Body of pancreas (tissue), 4 donors: ENCODE results near the gene MOXD1. TPM values are rescaled to one million over a fixed set of nuclear protein-coding genes. Genes with fewer than 3 reads are reported as not detected.

Experiments used
- ATAC-seq: fragments of 150-250 bp; one replicate; pipeline ENCODE4 v1.9.1; 2016
- DNase-seq, 4 donors: peaks; one replicate each; pipeline ENCODE4 v3.0.0-alpha.2; 2019
- H3K27ac ChIP-seq, 4 donors: fragments of 200-600 bp; sonication (generic); 1 replicate in 3 of 4; 2 replicates in 1 of 4; pipeline versions ENCODE4 v1.5.1 to v1.6.1; 2016 to 2019; ENCODE audit warnings: mild to moderate bottlenecking in 1 of 4, mixed read lengths in 1 of 4, moderate library complexity in 1 of 4
- H3K27me3 ChIP-seq, 2 donors: fragments of 200-600 bp; sonication (generic); one replicate each; pipeline ENCODE4 v1.6.0; 2016; ENCODE audit warnings: mild to moderate bottlenecking in 1 of 2
- H3K36me3 ChIP-seq, 2 donors: fragments of 200-600 bp; sonication (generic); replicated peaks in 1 of 2; 2 replicates each; pipeline ENCODE4 v1.5.1; 2016; ENCODE audit warnings: low read depth in 2 of 2; ENCODE audit not compliant: insufficient read depth in 1 of 2
- H3K4me1 ChIP-seq: fragments of 200-600 bp; sonication (generic); one replicate; pipeline ENCODE4 v1.6.0; 2016
- H3K4me3 ChIP-seq, 2 donors: fragments of 200-600 bp; sonication (generic); 1 replicate in 1 of 2; 2 replicates in 1 of 2; pipeline ENCODE4 v1.5.1; 2016 to 2019
- H3K9me3 ChIP-seq, 3 donors: fragments of 200-600 bp; sonication (generic); 1 replicate in 2 of 3; 2 replicates in 1 of 3; pipeline ENCODE4 v1.5.1; 2016
- CTCF ChIP-seq, 7 experiments: fragments of 450-650 bp in 4 of 7; fragments of 200-600 bp in 3 of 7; sonication (generic) in 3 of 7; IDR thresholded peaks; one replicate each; pipeline ENCODE4 v1.5.1; 2016 to 2019; ENCODE audit warnings: antibody characterized with exemption in 7 of 7
- POLR2A ChIP-seq, 3 donors: fragments of 450-650 bp; IDR thresholded peaks; one replicate each; pipeline ENCODE4 v1.6.1; 2016; ENCODE audit warnings: antibody characterized with exemption in 3 of 3, mild to moderate bottlenecking in 2 of 3
- WGBS, 2 donors: methylation state at CpG; one replicate each; pipeline ENCODE4 v1.1.5; 2017; 5-methylcytosine and 5-hydroxymethylcytosine counted together
- intact Hi-C: fragments of 100-400 bp; cut with DNase I; formaldehyde crosslinking; loops from one replicate; pipeline ENCODE4 v1.15.1; 2023
- total RNA-seq, 2 donors: library from RNA; depleted of rRNA; stranded (reverse); fragments of >200 nt; gene quantifications; one replicate each; pipeline ENCODE4 v1.1.0, GENCODE V29; 2016

The MOXD1 gene
- total RNA-seq, 2 donors from 2014 or later = 0.66 to 3.9 TPM

GRCh38 chr6:132368916-132369481 lies 32.3 kb downstream of the MOXD1 start:
- intact Hi-C loops = no loop called here
- Histone ChIP-seq H3K36me3 (no peaks in the 10 kb centered on the region), H3K27me3 (no peaks in the 10 kb centered on the region), H3K27ac (no peak overlapping the region), H3K4me1 (no peaks in the 10 kb centered on the region), H3K4me3 (no peak overlapping the region), H3K9me3 (no peaks in the 10 kb centered on the region)
- no peak for TF ChIP-seq CTCF (IDR thresholded peaks at IDR 0.05)
- no peak for TF ChIP-seq POLR2A (IDR thresholded peaks at IDR 0.05)
- DNase-seq (no peak), ATAC-seq (no peak)
- 74% methylated on average over 7 of the region's 7 CpGs for whole genome bisulfite sequencing, 2 donors

- Histone ChIP-seq H3K4me3 (no peak overlapping the region), H3K4me1 (no peaks in the 10 kb centered on the region), H3K27ac (no peak overlapping the region), H3K9me3 (no peaks in the 10 kb centered on the region), H3K36me3 (no peaks in the 10 kb centered on the region), H3K27me3 (no peaks in the 10 kb centered on the region)
- WGBS, 2 donors = 46 to 49% methylated on average over 4 of the region's 4 CpGs
- ATAC-seq (no peak), DNase-seq (no peak)
- TF ChIP-seq CTCF (IDR thresholded peaks at IDR 0.05) (no peak), POLR2A (IDR thresholded peaks at IDR 0.05) (no peak)
- intact Hi-C loops = no loop called here
Measured at GRCh38 chr6:132365281-132365907, 35.9 kb downstream of the MOXD1 start.

GRCh38 chr6:132364306-132365074 lies 36.8 kb downstream of the MOXD1 start:
- no peaks in the 10 kb centered on the region for H3K4me1 ChIP-seq
- no peak overlapping the region for H3K4me3 ChIP-seq
- H3K36me3 ChIP-seq = no peaks in the 10 kb centered on the region
- TF ChIP-seq CTCF (IDR thresholded peaks at IDR 0.05) (no peak), POLR2A (IDR thresholded peaks at IDR 0.05) (no peak)
- DNase-seq = no peak
- intact Hi-C loops = no loop called here
- 37 to 59% methylated on average over 5 of the region's 5 CpGs for WGBS, 2 donors
- no peaks in the 10 kb centered on the region for H3K27me3 ChIP-seq
- ATAC-seq = no peak
- H3K9me3 ChIP-seq = no peaks in the 10 kb centered on the region
- H3K27ac ChIP-seq = no peak overlapping the region

GRCh38 chr6:132362442-132363185 lies 38.7 kb downstream of the MOXD1 start:
- no peak overlapping the region for H3K27ac ChIP-seq
- H3K27me3 ChIP-seq = no peaks in the 10 kb centered on the region
- ATAC-seq (no peak), DNase-seq (no peak)
- no peaks in the 10 kb centered on the region for H3K4me1 ChIP-seq
- WGBS, 2 donors = 45 to 47% methylated on average over 6 of the region's 6 CpGs
- TF ChIP-seq POLR2A (IDR thresholded peaks at IDR 0.05) = no peak
- no peak for TF ChIP-seq CTCF (IDR thresholded peaks at IDR 0.05)
- no peaks in the 10 kb centered on the region for H3K9me3 ChIP-seq
- H3K4me3 ChIP-seq = no peak overlapping the region
- H3K36me3 ChIP-seq = no peaks in the 10 kb centered on the region
- intact Hi-C loops = no loop called here
